NCI-H1092 (cell line): ENCODE measurements around the gene DCUN1D3.
"Not testable (repeated sequence)": the region's sequence is repeated elsewhere in the genome, so short reads cannot be mapped to it uniquely, and the experiment has no call there.

Experiments
- DNase-seq: peaks from one replicate; lab custom pipeline; 2025; lab: John Stamatoyannopoulos, UW

DCUN1D3 gene

GRCh38 chr16:20822521-20823325 is 77.4 kb downstream of the DCUN1D3 start:
- DNase-seq, result no peak

- DNase-seq, result no peak
Observed at GRCh38 chr16:20821682-20822081, 78.5 kb downstream of the DCUN1D3 start.

- no peak for DNase-seq
Observed at GRCh38 chr16:20818929-20819585, 81.1 kb downstream of the DCUN1D3 start.

- no peak for DNase-seq
Observed at GRCh38 chr16:20814784-20815183, 85.4 kb downstream of the DCUN1D3 start.

GRCh38 chr16:20812510-20812909 is 87.6 kb downstream of the DCUN1D3 start:
- no peak for DNase-seq

- no peak for DNase-seq
Observed at GRCh38 chr16:20811889-20812439, 88.2 kb downstream of the DCUN1D3 start.

- DNase-seq, result no peak
Observed at GRCh38 chr16:20807862-20808261, 92.3 kb downstream of the DCUN1D3 start.

- DNase-seq, result peak; percentile 98
Observed at GRCh38 chr16:20806168-20807050, 93.7 kb downstream of the DCUN1D3 start, which contains the start of the genes ERI2 and REXO5. ERI2 (minus strand) TSS chr16:20806472; CDS start chr16:20806430, 42 bp downstream. REXO5 (plus strand) TSS chr16:20806527; CDS start chr16:20806954, 427 bp downstream.

GRCh38 chr16:20805684-20806167 is 94.4 kb downstream of the DCUN1D3 start:
- not testable (repeated sequence) for DNase-seq
